HCT116 (cell line): ENCODE data around the gene IL17REL. TPM values are rescaled to one million over a fixed set of nuclear protein-coding genes. Genes with fewer than 3 reads are reported as not detected.
A peak's percentile ranks its signal among the peaks of the same experiment; 100 is the strongest.

ENCODE experiments used
- ATAC-seq: fragments of 200-7000 bp; cut with Tn5 transposase; 2 replicates; pipeline ENCODE4 v1.9.1; 2020; ENCODE audit warnings: mild to moderate bottlenecking, moderate library complexity
- BruUV-seq: library from RNA; stranded (reverse); fragments of 400-500 nt; replicated peaks from 2 replicates; lab custom pipeline; 2021; lab: Mats Ljungman, UMichigan
- CTCF ChIA-PET: fragments of 300-600 bp; sonication (Branson Sonifier 250); formaldehyde crosslinking; loops from one replicate; lab custom pipeline; 2021; ENCODE audit warnings: antibody characterized with exemption; lab: Charles Lee
- POLR2A ChIA-PET: fragments of 300-600, 350-600 bp; sonication (Branson Sonifier 250); formaldehyde crosslinking; loops from one replicate; lab custom pipeline; 2021; ENCODE audit warnings: antibody characterized with exemption; lab: Charles Lee
- RAD21 ChIA-PET, 2 experiments: fragments of 300-600 bp; sonication (Branson Sonifier 250); formaldehyde crosslinking; loops; one replicate each; lab custom pipeline; 2023; ENCODE audit warnings: low total read pairs in 2 of 2; ENCODE audit not compliant: uncharacterized antibody in 2 of 2, unreplicated experiment in 2 of 2, low non-redundant PET in 1 of 2; lab: Charles Lee
- DNase-seq: peaks from one replicate; pipeline ENCODE4 v3.0.0-alpha.2; 2010; ENCODE audit warnings: low read depth, low spot score
- H2AFZ ChIP-seq: fragments of 200-600 bp; shearing (Covaris generic), sonication (generic); 2 replicates; pipeline ENCODE4 v1.6.1; 2017; ENCODE audit warnings: low read depth, mixed run types, mixed read lengths, antibody characterized with exemption, low read length; ENCODE audit not compliant: poor library complexity, severe bottlenecking
- H3K27ac ChIP-seq: 2 replicates; pipeline ENCODE4 v1.5.1; 2012; ENCODE audit warnings: low read depth, low read length
- H3K27me3 ChIP-seq: fragments of 200-600 bp; sonication (generic); 2 replicates; pipeline ENCODE4 v1.6.1; 2016; ENCODE audit warnings: mixed run types, low read length, mixed read lengths; ENCODE audit not compliant: insufficient read depth
- H3K36me3 ChIP-seq, 2 experiments: fragments of 200-500 bp in 1 of 2; fragments of 200-600 bp in 1 of 2; sonication (Bioruptor generic) in 1 of 2; sonication (generic) in 1 of 2; 2 replicates each; pipeline versions ENCODE4 v1.5.1 to v1.6.1; 2014 to 2016; ENCODE audit warnings: low read length in 2 of 2, inconsistent platforms in 1 of 2, mixed read lengths in 1 of 2, mixed run types in 1 of 2; ENCODE audit not compliant: insufficient read depth in 2 of 2, control insufficient read depth in 1 of 2
- H3K4me1 ChIP-seq, 2 experiments: fragments of 200-600 bp in 1 of 2; sonication (generic) in 1 of 2; 2 replicates each; pipeline versions ENCODE4 v1.5.1 to v1.6.1; 2012 to 2017; ENCODE audit warnings: low read length in 2 of 2, inconsistent platforms in 1 of 2, mild to moderate bottlenecking in 1 of 2, mixed read lengths in 1 of 2, mixed run types in 1 of 2, moderate library complexity in 1 of 2; ENCODE audit not compliant: insufficient read depth in 2 of 2, control insufficient read depth in 1 of 2
- H3K4me2 ChIP-seq: fragments of 200-600 bp; sonication (generic); 2 replicates; pipeline ENCODE4 v1.6.1; 2017; ENCODE audit warnings: mixed run types, low read length, mixed read lengths
- H3K4me3 ChIP-seq, 2 experiments: fragments of 200-600 bp in 1 of 2; sonication (generic) in 1 of 2; replicated peaks in 1 of 2; 2 replicates each; pipeline ENCODE4 v1.5.1; 2011 to 2016; ENCODE audit warnings: low read length in 2 of 2, control low read depth in 1 of 2, low read depth in 1 of 2, mild to moderate bottlenecking in 1 of 2, mixed read lengths in 1 of 2, mixed run types in 1 of 2
- H3K79me2 ChIP-seq: fragments of 200-600 bp; sonication (generic); 2 replicates; pipeline ENCODE4 v1.6.1; 2017; ENCODE audit warnings: mild to moderate bottlenecking, mixed run types, low read length, moderate library complexity, mixed read lengths; ENCODE audit not compliant: insufficient read depth
- H3K9ac ChIP-seq: fragments of 200-600 bp; sonication (generic); 2 replicates; pipeline ENCODE4 v1.6.1; 2016; ENCODE audit warnings: low read length, mixed read lengths
- H3K9me2 ChIP-seq: fragments of 200-600 bp; sonication (generic), shearing (Covaris generic); 2 replicates; pipeline ENCODE4 v1.6.1; 2017; ENCODE audit warnings: mixed run types, mild to moderate bottlenecking, moderate library complexity; ENCODE audit not compliant: insufficient read depth
- H3K9me3 ChIP-seq, 2 experiments: fragments of 200-500 bp in 1 of 2; fragments of 200-600 bp in 1 of 2; sonication (Bioruptor generic) in 1 of 2; sonication (generic) in 1 of 2; 2 replicates each; pipeline ENCODE4 v1.6.1; 2014 to 2017; ENCODE audit warnings: low read length in 2 of 2, mixed read lengths in 2 of 2, inconsistent platforms in 1 of 2, low read depth in 1 of 2, mild to moderate bottlenecking in 1 of 2, mixed run types in 1 of 2, moderate library complexity in 1 of 2; ENCODE audit not compliant: control insufficient read depth in 1 of 2, insufficient read depth in 1 of 2
- H4K20me1 ChIP-seq: fragments of 200-600 bp; sonication (generic), shearing (Covaris generic); 2 replicates; pipeline ENCODE4 v1.6.1; 2017; ENCODE audit warnings: mixed run types, mild to moderate bottlenecking, moderate library complexity; ENCODE audit not compliant: insufficient read depth
- CBX3 ChIP-seq: IDR thresholded peaks from 2 replicates; pipeline ENCODE4 v1.6.1; 2012; ENCODE audit warnings: low read depth
- FOSL1 ChIP-seq: IDR thresholded peaks from 2 replicates; pipeline ENCODE4 v1.6.1; 2012; ENCODE audit warnings: low read depth
- RAD21 ChIP-seq: IDR thresholded peaks from 2 replicates; pipeline ENCODE4 v1.6.1; 2012; ENCODE audit warnings: low read depth, mild to moderate bottlenecking
- SRF ChIP-seq: IDR thresholded peaks from 2 replicates; pipeline ENCODE4 v1.6.1; 2012; ENCODE audit warnings: low read depth
- TCF7L2 ChIP-seq: IDR thresholded peaks from 2 replicates; pipeline ENCODE4 v1.7.0; 2011; ENCODE audit warnings: borderline replicate concordance, inconsistent platforms; ENCODE audit not compliant: insufficient read depth, insufficient read length; ENCODE audit errors: extremely low read depth
- ZBTB33 ChIP-seq: IDR thresholded peaks from 2 replicates; pipeline ENCODE4 v1.6.1; 2011; ENCODE audit warnings: mild to moderate bottlenecking, low read length, moderate library complexity; ENCODE audit not compliant: insufficient replicate concordance; ENCODE audit errors: extremely low read depth
- intact Hi-C: fragments of 100-400 bp; cut with micrococcal nuclease; formaldehyde crosslinking; loops from 2 replicates; pipeline ENCODE4 v1.10.0; 2022
- total RNA-seq: library from RNA; stranded (reverse); gene quantifications from one replicate; pipeline ENCODE4 v1.2.1, GENCODE V29; 2021; ENCODE audit not compliant: unreplicated experiment
- TF ChIP-seq, protein P1 (sequence below), 3 experiments: fragments of 200-600 bp in 1 of 3; sonication (generic) in 1 of 3; IDR thresholded peaks in 2 of 3; conservative IDR thresholded peaks in 1 of 3; 2 replicates each; pipeline ENCODE4 v1.5.1; 2012 to 2017; ENCODE audit warnings: low read depth in 2 of 3, low read length in 2 of 3, antibody characterized with exemption in 1 of 3, borderline replicate concordance in 1 of 3, control low read depth in 1 of 3, mild to moderate bottlenecking in 1 of 3, mixed read lengths in 1 of 3, mixed run types in 1 of 3, moderate library complexity in 1 of 3; ENCODE audit not compliant: insufficient read depth in 1 of 3

Gene IL17REL
- total RNA-seq, 1 experiment from 2014 or later: not detected

DNA sequence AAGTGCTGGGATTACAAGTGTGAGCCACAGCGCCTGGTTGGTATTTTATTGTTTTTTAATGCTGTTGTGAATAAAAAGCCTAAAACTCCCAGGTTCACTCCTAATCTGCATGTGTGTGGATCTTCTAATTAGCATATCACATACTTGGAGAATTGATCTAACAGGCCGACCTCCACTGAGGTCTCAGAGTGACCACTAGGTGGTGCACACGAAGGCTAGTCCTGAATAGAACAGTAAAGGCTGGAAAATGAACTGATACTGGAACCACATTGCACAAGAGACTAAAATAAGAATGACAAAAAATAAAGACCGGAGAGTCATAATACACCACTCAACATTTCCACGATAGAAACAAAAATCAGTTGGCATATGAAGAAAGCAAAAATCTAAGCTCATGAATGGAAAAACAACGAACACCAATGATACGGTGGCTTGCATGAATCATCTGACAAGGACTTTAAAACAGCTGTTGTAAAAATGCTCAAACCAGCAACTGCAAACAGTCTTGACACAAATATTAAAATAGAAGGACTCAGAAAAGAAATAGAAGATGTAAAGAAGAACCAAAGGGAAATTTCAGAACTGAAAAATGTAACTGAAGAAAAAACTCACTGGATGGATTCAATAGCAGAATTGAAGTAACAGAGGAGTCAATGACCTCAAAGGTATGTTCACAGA lies 32.8 kb downstream of the IL17REL start:
- intact Hi-C loops: loop anchor here (5.0 kb wide), 1 partner anchor 47 kb away; no protein-coding TSS in a partner anchor
- BruUV-seq: no TSS peak
- H3K9me2 ChIP-seq: no peaks in the 10 kb centered on the region
- no peak overlapping the region for H3K9ac ChIP-seq
- ChIA-PET POLR2A (no interaction called here), RAD21 (no interaction called here), CTCF (no interaction called here)
- no peaks in the 10 kb centered on the region for H3K36me3 ChIP-seq
- H3K27ac ChIP-seq: no peak overlapping the region
- H3K4me1 ChIP-seq: peaks cover 5 to 13% of the 10 kb centered on the region in 2 experiments; a peak in 3 of 4 replicates
- no peak overlapping the region for H2AFZ ChIP-seq
- no peaks in the 10 kb centered on the region for H3K79me2 ChIP-seq
- 0 out of 4 replicates have a peak, but pooled peaks cover 0 to 5% of the 10 kb centered on the region in 2 experiments for H3K9me3 ChIP-seq
- H3K4me2 ChIP-seq: no peak overlapping the region
- no peak overlapping the region for H3K4me3 ChIP-seq
- DNase-seq: no peak
- no peaks in the 10 kb centered on the region for H3K27me3 ChIP-seq
- peak; percentile 92 for ATAC-seq
- TF ChIP-seq, protein P1, sequence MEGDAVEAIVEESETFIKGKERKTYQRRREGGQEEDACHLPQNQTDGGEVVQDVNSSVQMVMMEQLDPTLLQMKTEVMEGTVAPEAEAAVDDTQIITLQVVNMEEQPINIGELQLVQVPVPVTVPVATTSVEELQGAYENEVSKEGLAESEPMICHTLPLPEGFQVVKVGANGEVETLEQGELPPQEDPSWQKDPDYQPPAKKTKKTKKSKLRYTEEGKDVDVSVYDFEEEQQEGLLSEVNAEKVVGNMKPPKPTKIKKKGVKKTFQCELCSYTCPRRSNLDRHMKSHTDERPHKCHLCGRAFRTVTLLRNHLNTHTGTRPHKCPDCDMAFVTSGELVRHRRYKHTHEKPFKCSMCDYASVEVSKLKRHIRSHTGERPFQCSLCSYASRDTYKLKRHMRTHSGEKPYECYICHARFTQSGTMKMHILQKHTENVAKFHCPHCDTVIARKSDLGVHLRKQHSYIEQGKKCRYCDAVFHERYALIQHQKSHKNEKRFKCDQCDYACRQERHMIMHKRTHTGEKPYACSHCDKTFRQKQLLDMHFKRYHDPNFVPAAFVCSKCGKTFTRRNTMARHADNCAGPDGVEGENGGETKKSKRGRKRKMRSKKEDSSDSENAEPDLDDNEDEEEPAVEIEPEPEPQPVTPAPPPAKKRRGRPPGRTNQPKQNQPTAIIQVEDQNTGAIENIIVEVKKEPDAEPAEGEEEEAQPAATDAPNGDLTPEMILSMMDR (IDR thresholded peaks at IDR 0.05 in 2 of 3, conservative IDR thresholded peaks at IDR 0.05 in 1 of 3; ENCODE audit: borderline replicate concordance in 1 of 3, insufficient read depth in 1 of 3, low read depth in 2 of 3, low read length in 2 of 3): peak in 2 of 3 experiments; percentile 77 to 85; a peak in 5 of 6 replicates
- peak; percentile 81 for TF ChIP-seq TCF7L2
- TF ChIP-seq ZBTB33: no peak
- TF ChIP-seq SRF: no peak
- peak; percentile 29; the same call in 1 of the 2 replicates for TF ChIP-seq RAD21
- no peak for TF ChIP-seq FOSL1
- peak; percentile 32; the same call in 1 of the 2 replicates for TF ChIP-seq CBX3
- no peaks in the 10 kb centered on the region for H4K20me1 ChIP-seq
